ENCODE measurements around the gene TRA2A.

The TRA2A gene

GRCh38 chr7:23470330-23471105 is 61.3 kb downstream of the TRA2A start, which contains the start of gene IGF2BP3:
Gene IGF2BP3, minus strand, starts transcription at chr7:23470491. Its CDS starts 381 bp downstream, at chr7:23470110.
- no peak for DNase-seq (ENCODE audit: low read depth in 2 of 2)

GRCh38 chr7:23469961-23470250 is 61.9 kb downstream of the TRA2A start:
- no peak for DNase-seq (ENCODE audit: low read depth in 2 of 2)

GRCh38 chr7:23469150-23469960 is 62.4 kb downstream of the TRA2A start:
- no peak for DNase-seq (ENCODE audit: low read depth in 2 of 2)

- DNase-seq (ENCODE audit: low read depth in 2 of 2) = no peak
These were observed 63.1 kb downstream of the TRA2A start for GRCh38 chr7:23468526-23469149.

- no peak for DNase-seq (ENCODE audit: low read depth in 2 of 2)
These were observed 63.8 kb downstream of the TRA2A start for GRCh38 chr7:23467806-23468525.

- no peak for DNase-seq (ENCODE audit: low read depth in 2 of 2)
These were observed 64.4 kb downstream of the TRA2A start for GRCh38 chr7:23467291-23467805.

GRCh38 chr7:23462846-23463245 is 68.9 kb downstream of the TRA2A start:
- no peak for DNase-seq (ENCODE audit: low read depth in 2 of 2)

- DNase-seq (ENCODE audit: low read depth in 2 of 2) = no peak
These were observed 73.7 kb downstream of the TRA2A start for GRCh38 chr7:23458044-23458443.

GRCh38 chr7:23456093-23456492 is 75.7 kb downstream of the TRA2A start:
- DNase-seq (ENCODE audit: low read depth in 2 of 2) = no peak

- no peak for DNase-seq (ENCODE audit: low read depth in 2 of 2)
These were observed 76.8 kb downstream of the TRA2A start for GRCh38 chr7:23454881-23455526.

Data from stimulated activated CD8-positive, alpha-beta memory T cell treated with anti-CD3 and anti-CD28 coated beads, Interleukin-7, amount 100 ng/mL, for 1 hour (primary cell).